ENCODE measurements around the gene CRYL1. TPM values are rescaled to one million over a fixed set of nuclear protein-coding genes. Genes with fewer than 3 reads are reported as not detected.

The CRYL1 gene
- polyA plus RNA-seq, 3 donors: 35.0 to 70.2 (median 51.4) TPM

GRCh38 chr13:20571676-20572075 lies 46.0 kb upstream of the CRYL1 start:
- Histone ChIP-seq H3K79me2 (ENCODE audit: insufficient read depth, low read length) (no peaks in the 10 kb centered on the region), H3K4me3 (replicated peaks in 1 of 3; ENCODE audit: low read depth in 2 of 3, low read length in 3 of 3) (no peak overlapping the region), H3K9ac (ENCODE audit: insufficient read depth, low read length, poor library complexity, severe bottlenecking) (no peak overlapping the region), H2AFZ (ENCODE audit: insufficient read depth, low read depth, low read length, poor library complexity, severe bottlenecking) (no peak overlapping the region), H4K20me1 (ENCODE audit: insufficient read depth, low read length) (no peaks in the 10 kb centered on the region), H3K27ac (ENCODE audit: low read depth in 1 of 2, low read length in 2 of 2) (no peak overlapping the region), H3K27me3 (ENCODE audit: control insufficient read depth in 2 of 2, insufficient read depth in 2 of 2, low read length in 2 of 2) (no peaks in the 10 kb centered on the region), H3K4me2 (replicated peaks; ENCODE audit: extremely low read depth, low read length, poor library complexity, severe bottlenecking) (no peak overlapping the region), H3K36me3 (replicated peaks in 1 of 2; ENCODE audit: control insufficient read depth in 1 of 2, insufficient read depth in 2 of 2, low read length in 2 of 2) (no peaks in the 10 kb centered on the region), H3K9me3 (replicated peaks in 1 of 2; ENCODE audit: control insufficient read depth in 1 of 2, insufficient read depth in 1 of 2, low read length in 2 of 2) (no peaks in the 10 kb centered on the region), H3K4me1 (ENCODE audit: control insufficient read depth in 1 of 2, insufficient read depth in 2 of 2, low read length in 2 of 2) (peaks cover 14 to 15% of the 10 kb centered on the region in 2 donors)
- intact Hi-C loops (cut with micrococcal nuclease): loop anchor here in 1 of 2 donors (10.0 kb wide), 1 partner anchor 47 kb away; the partner anchor contains the start of gene CRYL1
- Mint-ChIP-seq H3K27me3 (ENCODE audit: low read depth in 3 of 3) (no peaks in the 10 kb centered on the region), H3K27ac (no peak overlapping the region), H3K9me3 (peaks cover 0 to 8% (median 2%) of the 10 kb centered on the region in 7 donors), H3K36me3 (peaks cover 4 to 21% of the 10 kb centered on the region in 2 donors), H3K4me3 (no peak overlapping the region), H3K4me1 (peaks cover 16% of the 10 kb centered on the region)
- DNase-seq: no peak
- TF ChIP-seq CTCF (IDR thresholded peaks at IDR 0.05): no peak

- H3K4me1 Mint-ChIP-seq: peaks cover 20% of the 10 kb centered on the region
Observed at GRCh38 chr13:20570517-20570916, 44.9 kb upstream of the CRYL1 start.

More at GRCh38 chr13:20570517-20570916, 44.9 kb upstream of the CRYL1 start:
- H2AFZ ChIP-seq (ENCODE audit: insufficient read depth, low read depth, low read length, poor library complexity, severe bottlenecking): no peak overlapping the region
- no peaks in the 10 kb centered on the region for H3K27me3 ChIP-seq (ENCODE audit: control insufficient read depth in 2 of 2, insufficient read depth in 2 of 2, low read length in 2 of 2)
- Mint-ChIP-seq H3K27ac (no peak overlapping the region), H3K27me3 (ENCODE audit: low read depth in 3 of 3) (no peaks in the 10 kb centered on the region), H3K36me3 (peaks cover 3 to 12% of the 10 kb centered on the region in 2 donors), H3K4me3 (no peak overlapping the region), H3K9me3 (peaks cover 0 to 11% (median 6%) of the 10 kb centered on the region in 7 donors)
- peak in 1 of 3 donors; percentile 41 for DNase-seq
- no peak overlapping the region for H3K9ac ChIP-seq (ENCODE audit: insufficient read depth, low read length, poor library complexity, severe bottlenecking)
- H3K36me3 ChIP-seq (replicated peaks in 1 of 2; ENCODE audit: control insufficient read depth in 1 of 2, insufficient read depth in 2 of 2, low read length in 2 of 2): no peaks in the 10 kb centered on the region
- no peak overlapping the region for H3K27ac ChIP-seq (ENCODE audit: low read depth in 1 of 2, low read length in 2 of 2)
- H3K79me2 ChIP-seq (ENCODE audit: insufficient read depth, low read length): no peaks in the 10 kb centered on the region
- peaks cover 18 to 20% of the 10 kb centered on the region in 2 donors for H3K4me1 ChIP-seq (ENCODE audit: control insufficient read depth in 1 of 2, insufficient read depth in 2 of 2, low read length in 2 of 2)
- H3K9me3 ChIP-seq (replicated peaks in 1 of 2; ENCODE audit: control insufficient read depth in 1 of 2, insufficient read depth in 1 of 2, low read length in 2 of 2): peaks cover 2 to 4% of the 10 kb centered on the region in 2 donors
- no peak overlapping the region for H3K4me2 ChIP-seq (replicated peaks; ENCODE audit: extremely low read depth, low read length, poor library complexity, severe bottlenecking)
- TF ChIP-seq CTCF (IDR thresholded peaks at IDR 0.05): no peak
- H4K20me1 ChIP-seq (ENCODE audit: insufficient read depth, low read length): no peaks in the 10 kb centered on the region
- H3K4me3 ChIP-seq (replicated peaks in 1 of 3; ENCODE audit: low read depth in 2 of 3, low read length in 3 of 3): no peak overlapping the region
- WGBS (ENCODE audit: insufficient coverage): no CpG with 5 or more reads among the region's 1 CpG
- intact Hi-C loops (cut with micrococcal nuclease): loop anchor here in 1 of 2 donors (10.0 kb wide), 1 partner anchor 46 kb away; the partner anchor contains the start of gene CRYL1
